Peyer's patch (tissue), 4 donors: ENCODE data around the gene RPAP3.

Experiments used
- CTCF ChIP-seq, 6 experiments: fragments of 450-650 bp in 4 of 6; fragments of 200-600 bp in 2 of 6; sonication (generic) in 1 of 6; IDR thresholded peaks; one replicate each; pipeline ENCODE4 v1.5.1; 2017 to 2019; ENCODE audit warnings: antibody characterized with exemption in 6 of 6, mild to moderate bottlenecking in 3 of 6, moderate library complexity in 1 of 6
- POLR2A ChIP-seq, 2 donors: fragments of 450-650 bp; IDR thresholded peaks; one replicate each; pipeline ENCODE4 v1.5.1; 2017; ENCODE audit warnings: antibody characterized with exemption in 2 of 2, mild to moderate bottlenecking in 2 of 2, moderate library complexity in 2 of 2

- TF ChIP-seq CTCF (IDR thresholded peaks at IDR 0.05) (no peak), POLR2A (IDR thresholded peaks at IDR 0.05) (no peak)
Measured at GRCh38 chr12:47736877-47737676, 31.2 kb upstream of the RPAP3 start.
